GM18507 (cell line): ENCODE results near the gene NRAP.

Source experiments
- DNase-seq: peaks from one replicate; pipeline ENCODE4 v3.0.0; 2011; ENCODE audit warnings: low read depth; ENCODE audit not compliant: insufficient read length; ENCODE audit errors: extremely low spot score
- FAIRE-seq: peaks from 2 replicates; lab custom pipeline; 2011; peaks lifted over from hg19 to GRCh38; lab: Jason Lieb, UNC

NRAP gene

GRCh38 chr10:113616244-113617074 is 47.4 kb downstream of the NRAP start:
- DNase-seq (no peak), FAIRE-seq (no peak)

DNA sequence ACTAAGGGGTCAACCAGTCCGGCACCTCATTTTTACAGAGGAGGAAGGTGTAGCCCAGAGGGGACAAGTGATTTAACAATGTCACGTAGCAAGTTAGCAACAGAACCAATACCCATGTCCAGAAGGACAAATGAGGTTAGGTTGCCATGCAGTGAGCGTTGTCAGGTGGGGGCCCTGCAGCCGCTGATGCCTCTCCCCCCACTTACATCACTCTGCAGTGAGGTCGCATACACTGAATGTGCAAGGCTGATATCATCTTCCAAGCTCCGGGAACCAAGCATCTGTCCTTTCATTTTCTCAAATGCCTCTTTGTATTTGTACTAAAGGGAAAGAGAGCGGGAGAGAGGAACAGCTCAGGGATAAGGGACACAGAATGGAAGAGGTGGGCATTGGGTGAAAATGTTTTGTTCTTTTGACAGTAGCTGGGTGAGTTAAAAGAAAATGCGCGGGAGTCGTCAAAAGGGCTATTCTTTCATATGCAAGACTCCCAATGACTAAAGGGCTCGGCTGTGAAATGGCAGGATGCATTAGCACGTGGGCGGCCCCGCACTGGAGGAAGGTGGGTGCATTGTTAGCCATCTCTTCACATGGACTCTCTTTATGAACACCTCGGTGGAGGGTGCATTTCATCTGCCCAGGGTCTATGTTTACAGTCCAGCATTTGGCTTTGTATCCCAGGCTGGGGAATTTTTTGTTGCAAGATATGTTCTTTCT is 49.7 kb downstream of the NRAP start:
- DNase-seq (no peak), FAIRE-seq (no peak)

GRCh38 chr10:113613427-113613826 is 50.4 kb downstream of the NRAP start:
- DNase-seq (no peak), FAIRE-seq (no peak)

DNA sequence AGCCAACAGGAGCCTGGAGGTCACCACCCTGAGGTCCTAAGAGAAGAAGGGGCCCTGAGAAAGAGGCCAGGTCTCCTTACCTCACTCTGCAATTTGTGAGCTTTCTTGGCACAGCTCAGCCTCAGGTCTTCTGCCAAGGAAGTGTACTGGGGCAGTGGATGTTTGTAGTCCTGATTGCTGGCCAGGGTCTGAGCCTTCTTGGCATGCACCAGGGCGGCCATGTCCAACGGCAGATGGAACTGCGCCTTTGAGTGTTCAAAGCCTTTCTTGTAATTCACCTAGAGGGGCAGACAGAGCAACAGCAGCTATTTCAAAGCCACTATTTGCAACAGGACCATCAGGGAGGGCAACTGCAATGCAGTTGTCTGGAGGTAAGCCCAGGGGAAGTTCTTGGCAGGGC is 51.7 kb downstream of the NRAP start:
- no peak for FAIRE-seq

GRCh38 chr10:113610631-113611601 is 52.9 kb downstream of the NRAP start:
- FAIRE-seq (no peak), DNase-seq (no peak)

More for the DNA sequence above, 51.7 kb downstream of the NRAP start:
- no peak for DNase-seq

- no peak for FAIRE-seq
- no peak for DNase-seq
These were observed 54.1 kb downstream of the NRAP start for GRCh38 chr10:113609704-113610108.

DNA sequence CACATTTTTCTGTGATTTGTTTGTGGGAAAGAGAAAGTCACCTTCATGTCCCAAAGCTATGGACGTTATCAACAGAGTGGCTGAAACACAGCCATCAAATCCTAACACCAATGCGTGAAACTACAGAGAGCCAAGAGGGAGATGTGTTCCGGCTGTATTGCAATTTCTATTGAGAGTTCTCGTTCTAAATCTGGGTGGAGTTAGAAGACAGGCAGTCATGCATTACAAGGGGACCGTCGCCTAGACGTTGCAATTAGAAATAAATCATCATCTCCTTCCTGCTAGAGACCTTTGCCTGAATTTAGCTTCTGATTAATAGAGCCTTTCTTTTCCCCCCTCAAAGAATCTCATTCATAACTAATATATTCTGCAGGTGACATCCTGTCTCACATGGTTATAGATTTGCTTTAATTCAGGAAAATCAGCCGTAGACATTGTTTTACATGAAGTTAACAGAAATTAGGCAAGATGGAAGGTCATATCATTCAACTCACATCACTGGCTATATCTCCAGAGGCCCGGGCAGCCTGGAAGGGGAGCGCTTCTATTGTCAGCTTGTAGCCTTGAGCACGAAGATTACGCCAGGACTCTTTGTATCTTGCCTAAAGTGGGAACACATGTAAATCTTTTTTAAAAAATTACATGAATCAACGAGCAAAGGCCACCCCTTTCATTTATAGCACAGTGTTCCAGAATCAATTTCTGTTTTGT is 58.4 kb downstream of the NRAP start:
- FAIRE-seq (no peak), DNase-seq (no peak)

DNA sequence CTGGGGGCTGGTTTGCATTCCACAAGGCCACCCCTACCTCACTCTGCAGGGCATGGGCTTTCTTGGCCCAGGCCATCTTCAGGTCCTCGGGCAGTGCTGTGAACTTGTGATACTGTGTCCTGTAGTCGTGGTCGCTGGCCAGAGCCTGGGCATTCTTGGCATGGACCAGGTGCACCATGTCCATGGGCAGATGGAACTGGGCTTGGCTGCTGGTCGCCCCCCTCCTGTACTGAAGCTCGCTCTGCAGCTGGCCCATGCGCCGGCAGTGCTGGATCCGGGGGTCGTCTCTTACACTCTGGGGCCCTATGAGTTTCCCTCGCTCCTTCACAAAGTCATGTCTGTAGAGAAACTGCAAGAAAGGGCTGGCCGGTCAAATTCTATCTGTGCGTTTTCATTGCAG is 59.3 kb downstream of the NRAP start:
- DNase-seq (no peak), FAIRE-seq (no peak)

DNA sequence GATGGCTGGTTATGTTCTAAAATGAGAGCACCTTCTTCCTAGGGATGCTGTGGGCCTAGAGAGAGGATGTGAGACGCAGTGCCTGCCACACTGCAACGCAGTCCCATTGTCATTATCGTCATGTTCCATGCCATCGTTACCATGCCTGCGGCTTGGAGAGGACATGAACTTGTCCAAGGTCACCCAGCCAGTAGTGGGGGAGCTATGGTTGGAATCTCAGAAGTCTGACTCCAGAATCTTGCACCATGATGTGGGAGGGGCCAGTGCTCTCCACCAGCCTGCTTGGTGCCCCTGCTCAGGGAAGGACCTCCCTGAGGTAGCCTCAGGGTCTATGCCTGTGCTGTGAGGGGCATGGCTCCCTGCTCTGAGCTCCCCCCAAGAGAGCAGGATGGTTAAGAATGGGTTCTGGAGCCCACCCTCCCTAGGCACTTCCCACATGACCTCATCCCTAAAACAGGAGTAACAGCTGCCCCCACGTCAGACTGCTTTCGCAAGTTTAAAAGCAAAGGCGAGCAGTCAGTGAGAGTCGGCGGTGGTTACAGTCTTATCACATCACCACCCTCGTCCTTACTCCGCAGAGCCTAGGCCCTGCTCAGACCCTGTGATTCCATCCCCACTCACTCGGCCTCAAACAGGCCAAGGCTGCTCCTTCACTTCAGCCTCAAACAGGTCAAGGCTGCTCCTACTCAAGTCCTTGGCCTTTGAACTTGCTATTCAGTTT is 60.6 kb downstream of the NRAP start:
- FAIRE-seq (no peak), DNase-seq (no peak)

DNA sequence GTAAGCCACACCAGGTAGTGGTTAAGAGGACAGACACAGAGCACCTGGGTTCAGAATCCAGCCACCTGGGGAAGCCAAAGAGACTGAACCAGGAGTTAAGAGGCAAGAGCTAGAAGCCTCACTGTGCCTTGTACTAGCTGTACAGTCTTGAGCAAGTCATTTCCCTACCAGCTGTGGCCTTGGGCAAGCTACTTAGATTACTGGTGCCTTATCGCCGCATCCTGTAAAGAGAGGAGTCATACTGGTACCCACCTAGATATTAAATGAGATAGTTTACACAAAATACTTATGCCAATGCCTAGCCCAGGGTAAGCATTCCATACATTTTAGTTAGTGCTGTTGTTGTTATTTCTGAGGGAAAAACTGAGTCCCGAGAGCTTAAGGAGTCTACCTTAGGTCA is 63.3 kb downstream of the NRAP start:
- no peak for DNase-seq
- FAIRE-seq: no peak

GRCh38 chr10:113594652-113595051 is 69.2 kb downstream of the NRAP start:
- FAIRE-seq (no peak), DNase-seq (no peak)

- no peak for FAIRE-seq
These were observed 71.5 kb downstream of the NRAP start for GRCh38 chr10:113592380-113592779.

DNA sequence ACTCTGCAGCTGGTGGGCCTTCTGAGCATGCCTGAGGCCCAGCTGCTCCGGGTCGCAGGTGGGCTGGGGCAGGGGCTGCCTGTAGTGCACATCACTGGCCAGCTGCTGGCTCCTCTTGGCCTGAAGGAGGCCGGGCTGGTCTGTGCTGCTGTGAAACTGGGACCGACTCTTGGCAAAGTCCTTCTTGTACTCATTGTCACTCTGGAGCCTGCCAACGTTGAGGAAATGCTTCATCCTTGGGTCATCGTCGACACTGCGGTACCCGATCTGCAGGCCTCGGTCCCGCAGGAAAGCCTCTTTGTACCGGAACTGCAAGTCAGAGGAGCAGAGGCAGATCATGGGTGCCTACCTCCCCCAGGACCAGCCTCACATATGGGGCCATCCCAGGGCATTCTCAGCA is 73.3 kb downstream of the NRAP start:
- no peak for FAIRE-seq
- DNase-seq: no peak

More at GRCh38 chr10:113592380-113592779, 71.5 kb downstream of the NRAP start:
- no peak for DNase-seq

- no peak for FAIRE-seq
- no peak for DNase-seq
These were observed 74.6 kb downstream of the NRAP start for GRCh38 chr10:113589201-113589770.

- FAIRE-seq (no peak), DNase-seq (no peak)
These were observed 77.9 kb downstream of the NRAP start for GRCh38 chr10:113585949-113586348.

DNA sequence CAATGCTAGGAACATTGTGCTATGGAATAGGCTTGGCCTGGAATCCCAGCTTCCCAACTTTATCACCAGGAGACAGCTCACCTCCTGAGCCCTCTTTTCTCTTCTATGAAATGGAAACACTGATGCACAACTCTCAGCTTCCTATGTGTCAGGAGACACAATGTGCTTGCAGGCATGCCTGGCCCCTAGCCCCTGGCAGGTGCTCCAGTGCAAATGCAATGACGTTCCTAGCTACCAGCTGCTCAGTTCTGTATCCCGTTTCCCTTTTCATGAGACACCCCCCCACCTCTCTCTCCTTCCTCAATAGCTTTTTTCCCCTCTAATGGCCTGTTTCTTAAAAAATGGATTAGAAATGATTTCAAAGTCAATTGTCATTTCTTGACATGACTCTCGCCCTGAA is 80.3 kb downstream of the NRAP start:
- DNase-seq: no peak
- no peak for FAIRE-seq

DNA sequence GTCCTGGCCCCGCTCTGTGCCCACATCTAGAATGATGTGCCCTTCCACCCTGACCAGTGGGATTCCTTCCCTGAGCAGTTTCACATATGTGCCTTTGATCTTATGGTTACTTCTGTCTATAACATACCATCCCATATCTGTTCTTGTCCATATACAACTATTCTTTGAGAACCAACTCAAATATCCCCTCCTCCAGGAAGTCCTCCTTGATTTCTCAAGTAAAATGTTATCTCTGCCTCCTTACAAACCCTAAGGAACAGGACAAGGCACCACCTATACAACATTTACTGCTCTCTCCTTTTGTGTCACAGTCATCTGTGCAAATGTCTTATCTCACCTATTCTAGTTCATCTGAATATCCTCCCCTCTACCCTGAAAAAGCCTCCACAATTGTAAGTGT is 82.7 kb downstream of the NRAP start:
- DNase-seq: no peak
- FAIRE-seq: no peak

- no peak for DNase-seq
- no peak for FAIRE-seq
These were observed 85.1 kb downstream of the NRAP start for GRCh38 chr10:113578773-113579172.
